ENCODE results near the gene PNPLA5.

- TF ChIP-seq CTCF (IDR thresholded peaks at IDR 0.05; ENCODE audit: insufficient read depth, low read length) (no peak), POLR2AphosphoS5 (IDR thresholded peaks at IDR 0.05; ENCODE audit: low read depth) (no peak)
Observed at GRCh38 chr22:43859176-43859575, 32.6 kb downstream of the PNPLA5 start.

Measured in HL-60 (cell line).